T-helper 2 cell treated with Interferon-gamma antibody and Interleukin-4, amounts not matched to agents 5 μg/mL and 100 μg/mL, for 36 hours (primary cell): Measurements from ENCODE around the gene OR11H7.
"Not testable (repeated sequence)": the region's sequence is repeated elsewhere in the genome, so short reads cannot be mapped to it uniquely, and the experiment has no call there.

ENCODE experiments used
- DNase-seq: peaks from one replicate; pipeline ENCODE4 v3.0.0; 2021; ENCODE audit warnings: low spot score
- H3K27ac Mint-ChIP-seq: one replicate; pipeline ENCODE4 v1.8.0; 2021; ENCODE audit warnings: mild to moderate bottlenecking, mixed read lengths
- H3K27me3 Mint-ChIP-seq: one replicate; pipeline ENCODE4 v1.8.0; 2021; ENCODE audit warnings: low read depth, mixed read lengths
- H3K36me3 Mint-ChIP-seq: one replicate; pipeline ENCODE4 v1.8.0; 2021; ENCODE audit warnings: low read depth, mixed read lengths
- H3K4me1 Mint-ChIP-seq: one replicate; pipeline ENCODE4 v1.8.0; 2021; ENCODE audit warnings: low read depth, mixed read lengths
- H3K4me3 Mint-ChIP-seq: one replicate; pipeline ENCODE4 v1.8.0; 2022; ENCODE audit warnings: mild to moderate bottlenecking, moderate library complexity, mixed read lengths
- H3K9me3 Mint-ChIP-seq: one replicate; pipeline ENCODE4 v1.8.0; 2021; ENCODE audit warnings: mixed read lengths

The OR11H7 gene

DNA sequence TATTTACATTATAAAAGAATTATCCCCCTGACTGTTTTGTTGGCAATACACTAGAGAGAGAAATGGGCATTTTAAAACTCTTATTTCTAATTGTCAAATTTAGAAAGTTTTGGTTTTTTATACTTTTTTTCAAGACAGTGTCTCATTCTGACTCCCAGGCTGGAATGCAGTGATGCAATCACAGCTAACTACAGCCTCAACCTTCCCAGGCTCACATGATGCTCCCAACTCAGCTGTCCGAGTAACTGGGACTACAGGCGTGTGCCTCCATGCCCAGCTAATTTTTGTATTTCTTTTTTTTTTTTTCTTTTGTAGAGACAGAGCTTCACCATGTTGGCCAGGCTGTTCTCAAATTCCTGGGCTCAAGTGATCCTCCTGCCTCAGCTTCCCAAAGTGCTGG lies 13.6 kb upstream of the OR11H7 start:
- H3K36me3 Mint-ChIP-seq = no peaks in the 10 kb centered on the region
- H3K4me1 Mint-ChIP-seq = no peaks in the 10 kb centered on the region
- DNase-seq = no peak
- no peak overlapping the region for H3K4me3 Mint-ChIP-seq
- no peaks in the 10 kb centered on the region for H3K27me3 Mint-ChIP-seq
- no peak overlapping the region for H3K27ac Mint-ChIP-seq
- H3K9me3 Mint-ChIP-seq = no peaks in the 10 kb centered on the region

DNA sequence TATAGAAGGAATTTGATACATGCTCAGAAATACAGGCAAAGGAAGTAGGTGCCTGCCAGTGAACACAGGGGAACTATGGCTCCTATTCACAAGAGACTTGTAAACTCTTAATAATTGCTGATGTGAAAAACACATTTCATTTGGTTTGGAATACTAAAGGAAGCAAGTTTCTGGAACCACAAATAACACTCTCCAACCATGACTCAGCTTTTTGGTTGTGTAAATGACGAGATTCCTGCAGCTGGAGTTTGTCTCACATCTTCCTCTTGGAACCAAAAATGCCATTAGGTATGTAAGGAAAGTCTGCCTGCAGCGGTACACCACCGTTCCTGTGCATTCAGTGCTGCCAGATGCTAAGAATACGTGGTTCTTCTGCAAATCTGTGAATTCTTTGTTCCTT lies 9.7 kb upstream of the OR11H7 start:
- H3K4me1 Mint-ChIP-seq = no peaks in the 10 kb centered on the region
- no peaks in the 10 kb centered on the region for H3K27me3 Mint-ChIP-seq
- H3K36me3 Mint-ChIP-seq = no peaks in the 10 kb centered on the region
- H3K4me3 Mint-ChIP-seq = no peak overlapping the region
- H3K27ac Mint-ChIP-seq = no peak overlapping the region
- no peaks in the 10 kb centered on the region for H3K9me3 Mint-ChIP-seq
- no peak for DNase-seq

DNA sequence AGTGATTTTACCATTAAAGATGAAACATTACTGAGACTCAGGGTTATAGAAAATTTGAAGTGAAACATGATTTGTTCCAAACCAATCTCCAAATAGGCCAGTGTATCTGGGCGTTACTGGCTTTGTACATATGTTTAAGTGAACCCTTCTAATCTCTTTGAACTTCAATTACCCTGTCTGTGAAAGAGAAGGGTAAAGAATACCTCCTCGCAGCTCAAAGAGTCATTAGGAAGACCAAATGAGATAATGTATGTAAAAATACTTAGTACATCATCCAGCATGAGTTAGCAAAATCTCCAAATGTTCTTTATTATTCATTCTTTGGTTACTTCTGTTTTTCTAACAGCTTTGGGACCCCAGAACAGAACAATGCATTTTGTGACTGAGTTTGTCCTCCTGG lies 5.4 kb upstream of the OR11H7 start, which contains the start of gene OR11H6:
TSS of gene OR11H6 (plus strand) at position 301 of the 400 bp plus-strand sequence. CDS start at position 301, 0 bp downstream.
- DNase-seq = no peak
- H3K36me3 Mint-ChIP-seq = no peaks in the 10 kb centered on the region
- no peaks in the 10 kb centered on the region for H3K27me3 Mint-ChIP-seq
- H3K4me1 Mint-ChIP-seq = no peaks in the 10 kb centered on the region
- H3K27ac Mint-ChIP-seq = no peak within 1 kb of the TSS
- no peaks in the 10 kb centered on the region for H3K9me3 Mint-ChIP-seq
- H3K4me3 Mint-ChIP-seq = no peak within 1 kb of the TSS

DNA sequence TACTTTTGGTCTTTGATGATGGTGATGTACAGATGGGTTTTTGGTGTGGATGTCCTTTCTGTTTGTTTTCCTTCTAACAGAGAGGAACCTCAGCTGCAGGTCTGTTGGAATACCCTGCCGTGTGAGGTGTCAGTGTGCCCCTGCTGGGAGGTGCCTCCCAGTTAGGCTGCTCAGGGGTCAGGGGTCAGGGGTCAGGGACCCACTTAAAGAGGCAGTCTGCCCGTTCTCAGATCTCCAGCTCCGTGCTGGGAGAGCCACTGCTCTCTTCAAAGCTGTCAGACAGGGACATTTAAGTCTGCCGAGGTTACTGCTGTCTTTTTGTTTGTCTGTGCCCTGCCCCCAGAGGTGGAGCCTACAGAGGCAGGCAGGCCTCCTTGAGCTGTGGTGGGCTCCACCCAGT lies 6.6 kb downstream of the OR11H7 start:
- not testable (repeated sequence) for DNase-seq, H3K27me3 Mint-ChIP-seq, H3K4me1 Mint-ChIP-seq, H3K4me3 Mint-ChIP-seq, H3K9me3 Mint-ChIP-seq, H3K27ac Mint-ChIP-seq, H3K36me3 Mint-ChIP-seq

DNA sequence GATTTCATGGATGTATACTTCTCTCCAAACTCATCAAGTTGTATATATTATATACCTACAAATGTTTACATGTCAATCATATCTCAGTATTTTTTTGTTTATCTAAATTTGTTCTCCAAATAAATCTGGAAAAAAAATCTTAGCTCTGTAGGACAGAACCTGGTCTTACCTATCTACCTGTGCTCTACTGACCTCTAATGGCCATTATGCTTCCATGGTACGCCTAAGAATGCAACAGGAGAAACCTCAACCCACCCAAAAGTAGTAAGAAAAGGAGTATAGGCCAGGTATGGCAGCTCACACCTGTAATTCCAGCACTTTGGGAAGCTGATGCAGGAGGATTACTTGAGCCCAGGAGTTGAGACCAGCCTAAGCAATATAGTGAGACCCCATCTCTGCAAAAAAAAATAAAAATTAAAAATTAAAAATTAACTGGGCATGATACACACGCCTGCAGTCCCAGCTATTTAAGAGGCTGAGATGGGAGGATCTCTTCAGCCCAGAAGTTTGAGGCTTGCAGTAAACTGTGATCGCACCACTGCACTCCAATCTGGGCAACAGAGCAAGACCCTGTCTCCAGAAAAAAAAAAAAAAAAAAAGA lies 19.0 kb downstream of the OR11H7 start:
- no peak for DNase-seq
- Mint-ChIP-seq H3K27ac (no peak overlapping the region), H3K4me1 (no peaks in the 10 kb centered on the region), H3K36me3 (no peaks in the 10 kb centered on the region), H3K4me3 (no peak overlapping the region), H3K27me3 (no peaks in the 10 kb centered on the region), H3K9me3 (peaks cover 6% of the 10 kb centered on the region)

DNA sequence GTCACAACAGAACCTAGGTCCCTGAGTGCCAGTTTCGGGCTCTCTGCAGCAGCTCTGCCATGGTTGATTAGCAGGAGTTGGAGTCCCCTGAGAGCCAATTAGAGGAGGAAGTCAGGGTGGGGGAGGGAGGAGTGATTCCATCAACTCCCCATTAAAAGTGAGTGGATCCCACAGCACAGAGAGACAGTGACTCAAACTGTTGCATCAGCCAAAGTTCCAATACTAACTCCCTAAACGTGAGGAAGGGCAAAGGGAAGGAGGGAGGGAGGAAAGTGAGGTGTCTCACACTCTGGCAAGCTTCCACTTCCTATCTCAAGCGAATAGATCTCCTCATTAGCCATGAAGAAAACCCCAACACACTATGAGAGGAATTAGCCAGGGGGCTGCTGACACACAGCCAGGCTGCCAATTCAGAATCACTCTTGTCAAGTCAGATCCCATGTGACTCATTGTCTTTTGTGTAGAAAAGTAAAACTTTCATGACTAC lies 33.9 kb downstream of the OR11H7 start:
- Mint-ChIP-seq H3K4me3 (no peak overlapping the region), H3K4me1 (no peaks in the 10 kb centered on the region), H3K27ac (no peak overlapping the region), H3K27me3 (no peaks in the 10 kb centered on the region), H3K9me3 (no peaks in the 10 kb centered on the region), H3K36me3 (no peaks in the 10 kb centered on the region)
- no peak for DNase-seq

DNA sequence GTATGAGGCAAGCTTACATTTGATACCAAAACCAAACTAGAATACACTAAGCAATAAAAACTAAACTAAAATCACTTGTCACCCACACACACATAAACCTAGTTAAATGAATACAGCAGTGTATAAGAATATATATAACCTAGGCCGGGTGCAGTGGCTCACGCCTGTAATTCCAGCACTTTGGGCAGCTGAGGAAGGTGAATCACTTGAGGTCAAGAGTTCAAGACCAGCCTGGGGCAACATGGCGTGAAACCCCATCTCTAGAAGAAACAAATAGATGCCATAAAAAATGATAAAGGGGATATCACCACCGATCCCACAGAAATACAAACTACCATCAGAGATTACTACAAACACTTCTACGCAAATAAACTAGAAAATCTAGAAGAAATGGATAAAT lies 35.6 kb downstream of the OR11H7 start:
- H3K4me1 Mint-ChIP-seq, H3K27me3 Mint-ChIP-seq, DNase-seq, H3K9me3 Mint-ChIP-seq, H3K36me3 Mint-ChIP-seq, H3K4me3 Mint-ChIP-seq, H3K27ac Mint-ChIP-seq: not testable (repeated sequence)

DNA sequence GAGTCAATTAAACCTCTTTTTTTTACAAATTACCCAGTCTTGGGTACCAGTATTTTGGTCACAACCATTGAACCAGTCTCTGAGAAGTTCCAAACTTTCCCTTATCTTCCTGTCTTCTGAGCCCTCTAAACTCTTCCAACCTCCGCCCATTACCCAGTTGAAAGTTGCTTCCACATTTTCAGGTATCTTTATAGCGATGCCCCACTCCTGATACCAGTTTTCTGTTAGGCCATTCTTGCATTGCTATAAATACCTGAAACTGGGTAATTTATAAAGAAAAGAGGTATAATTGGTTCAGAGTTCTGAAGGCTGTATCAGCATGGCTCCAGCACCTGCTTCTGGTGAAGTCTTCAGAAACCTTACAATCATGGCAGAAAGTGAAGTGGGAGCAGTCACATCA lies 45.3 kb downstream of the OR11H7 start:
- H3K27ac Mint-ChIP-seq = no peak overlapping the region
- H3K36me3 Mint-ChIP-seq = peaks cover 17% of the 10 kb centered on the region
- no peak overlapping the region for H3K4me3 Mint-ChIP-seq
- no peak for DNase-seq
- H3K4me1 Mint-ChIP-seq = peaks cover 5% of the 10 kb centered on the region
- H3K9me3 Mint-ChIP-seq = peaks cover 42% of the 10 kb centered on the region
- no peaks in the 10 kb centered on the region for H3K27me3 Mint-ChIP-seq

DNA sequence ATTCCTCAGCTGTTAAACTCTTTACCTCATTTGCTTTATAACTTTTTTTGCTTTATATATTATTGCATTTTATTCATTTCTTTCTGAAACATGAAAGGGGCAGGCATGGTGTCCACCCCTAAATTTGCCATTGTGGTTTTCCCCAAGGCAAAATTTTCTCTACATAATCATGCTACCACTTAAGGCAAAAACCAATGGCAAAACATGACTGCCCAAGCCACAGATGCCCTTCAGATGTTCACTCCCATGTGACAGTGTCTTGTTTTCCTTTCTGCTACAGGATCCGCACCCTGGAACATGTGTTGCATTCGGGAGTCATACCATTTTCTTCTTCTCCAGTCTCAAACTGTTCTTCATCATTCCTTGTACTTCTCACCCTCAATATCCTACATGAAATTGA lies 48.6 kb downstream of the OR11H7 start:
- Mint-ChIP-seq H3K4me1 (peaks cover 10% of the 10 kb centered on the region), H3K4me3 (no peak overlapping the region), H3K27ac (no peak overlapping the region), H3K9me3 (peaks cover 37% of the 10 kb centered on the region), H3K27me3 (no peaks in the 10 kb centered on the region), H3K36me3 (peaks cover 38% of the 10 kb centered on the region)
- no peak for DNase-seq

DNA sequence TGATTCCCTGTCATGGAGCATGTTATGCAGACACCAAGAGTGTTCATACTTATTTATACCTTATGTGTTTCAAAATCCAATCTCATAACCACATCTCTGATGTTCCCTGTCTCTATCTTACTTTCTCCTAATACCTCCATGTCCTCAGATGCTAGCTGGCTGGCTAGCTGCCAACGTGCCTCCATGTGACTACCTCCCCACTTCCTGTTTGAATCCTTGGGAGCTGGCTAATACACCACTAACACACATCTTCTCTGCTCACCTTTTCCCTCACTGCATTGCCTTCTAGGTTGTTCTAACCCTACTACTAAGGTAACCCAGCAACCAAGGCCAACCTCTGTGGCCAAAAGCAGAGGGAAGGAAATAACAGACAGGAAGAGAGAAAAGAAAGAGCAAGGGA lies 49.6 kb downstream of the OR11H7 start:
- H3K4me1 Mint-ChIP-seq = peaks cover 10% of the 10 kb centered on the region
- H3K9me3 Mint-ChIP-seq = peaks cover 32% of the 10 kb centered on the region
- no peak overlapping the region for H3K4me3 Mint-ChIP-seq
- no peaks in the 10 kb centered on the region for H3K27me3 Mint-ChIP-seq
- no peak overlapping the region for H3K27ac Mint-ChIP-seq
- no peak for DNase-seq
- peaks cover 46% of the 10 kb centered on the region for H3K36me3 Mint-ChIP-seq

DNA sequence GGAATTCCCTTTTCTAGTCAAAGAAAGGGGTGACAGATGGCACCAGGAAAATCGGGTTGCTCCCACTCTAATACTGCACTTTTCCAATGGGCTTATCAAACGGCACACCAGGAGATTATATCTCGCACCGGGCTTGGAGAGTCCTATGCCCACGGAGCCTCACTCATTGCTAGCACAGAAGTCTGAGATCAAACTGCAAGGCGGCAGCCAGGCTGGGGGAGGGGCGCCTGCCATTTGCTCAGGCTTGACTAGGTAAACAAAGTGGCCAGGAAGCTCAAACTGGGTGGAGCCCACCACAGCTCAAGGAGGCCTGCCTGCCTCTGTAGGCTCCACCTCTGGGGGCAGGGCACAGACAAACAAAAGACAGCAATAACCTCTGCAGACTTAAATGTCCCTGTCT lies 51.5 kb downstream of the OR11H7 start:
- not testable (repeated sequence) for DNase-seq, H3K27ac Mint-ChIP-seq, H3K4me3 Mint-ChIP-seq, H3K27me3 Mint-ChIP-seq
- Mint-ChIP-seq H3K4me1 (peaks cover 10% of the 10 kb centered on the region), H3K9me3 (peaks cover 20% of the 10 kb centered on the region), H3K36me3 (peaks cover 56% of the 10 kb centered on the region)
